Epithelial cell of proximal tubule (primary cell): Measurements from ENCODE around the gene PTBP2. TPM values are rescaled to one million over a fixed set of nuclear protein-coding genes. Genes with fewer than 3 reads are reported as not detected.
"Not testable (repeated sequence)": the region's sequence is repeated elsewhere in the genome, so short reads cannot be mapped to it uniquely, and the experiment has no call there.

Experiments
- DNase-seq: peaks from one replicate; pipeline ENCODE4 v3.0.0-alpha.2; 2011; ENCODE audit warnings: low read depth
- H3K4me3 ChIP-seq: 2 replicates; pipeline ENCODE4 v1.5.1; 2011; ENCODE audit warnings: low read depth, mild to moderate bottlenecking, low read length
- CTCF ChIP-seq: conservative IDR thresholded peaks from 2 replicates; pipeline ENCODE4 v1.5.1; 2012; ENCODE audit warnings: low read depth, mild to moderate bottlenecking, low read length
- total RNA-seq: library from RNA; depleted of rRNA; stranded (reverse); fragments of >200 nt; gene quantifications from 2 replicates; pipeline ENCODE4 v1.2.3, GENCODE V29; 2015

Gene PTBP2
- total RNA-seq, 1 donor from 2014 or later: 18.8 TPM

DNA sequence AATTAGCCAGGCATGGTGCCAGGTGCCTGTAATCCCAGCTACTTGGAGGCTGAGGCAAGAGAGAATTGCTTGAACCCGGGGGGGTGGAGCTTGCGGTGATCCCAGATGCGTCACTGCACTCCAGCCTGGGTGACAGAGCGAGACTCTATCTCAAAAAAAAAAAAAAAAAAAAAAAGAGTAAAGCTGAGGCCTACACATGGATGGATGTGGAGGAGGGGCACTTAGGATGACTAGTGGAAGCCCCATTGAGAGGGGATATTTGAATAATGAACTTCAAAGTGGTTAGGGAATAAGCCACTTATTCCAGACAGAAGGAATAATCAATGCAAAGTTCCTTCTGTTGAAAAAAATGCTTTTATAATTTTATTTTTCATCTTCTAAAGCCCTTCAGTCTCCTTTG, 51.4 kb downstream of the PTBP2 start:
- DNase-seq: no peak
- no peak overlapping the region for H3K4me3 ChIP-seq
- no peak for TF ChIP-seq CTCF

- DNase-seq: no peak
- no peak for TF ChIP-seq CTCF
- H3K4me3 ChIP-seq: no peak overlapping the region
Observed at GRCh38 chr1:96782206-96782605, 60.6 kb downstream of the PTBP2 start.

GRCh38 chr1:96782856-96783255, 61.3 kb downstream of the PTBP2 start:
- TF ChIP-seq CTCF: no peak
- DNase-seq: no peak
- no peak overlapping the region for H3K4me3 ChIP-seq

DNA sequence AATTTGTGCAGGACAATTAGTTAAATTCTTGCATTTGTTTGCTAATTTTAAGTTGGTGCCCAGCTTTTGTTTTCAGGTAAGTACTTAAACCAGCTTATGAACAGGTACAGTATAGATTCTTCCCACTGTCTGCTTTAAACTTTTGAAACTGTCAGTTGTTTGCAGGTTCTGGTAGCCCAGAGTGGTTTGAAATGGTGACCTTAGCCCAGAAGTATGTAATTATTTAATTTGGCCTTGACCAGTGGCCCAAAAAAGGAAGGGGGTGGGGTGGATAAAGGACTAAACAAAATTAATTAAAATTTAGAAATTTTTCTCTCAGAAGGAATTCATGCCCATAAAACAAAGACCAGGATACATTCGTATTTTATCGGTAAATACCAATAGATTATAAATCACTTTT, 69.0 kb downstream of the PTBP2 start:
- no peak for TF ChIP-seq CTCF
- no peak for DNase-seq
- H3K4me3 ChIP-seq: no peak overlapping the region

DNA sequence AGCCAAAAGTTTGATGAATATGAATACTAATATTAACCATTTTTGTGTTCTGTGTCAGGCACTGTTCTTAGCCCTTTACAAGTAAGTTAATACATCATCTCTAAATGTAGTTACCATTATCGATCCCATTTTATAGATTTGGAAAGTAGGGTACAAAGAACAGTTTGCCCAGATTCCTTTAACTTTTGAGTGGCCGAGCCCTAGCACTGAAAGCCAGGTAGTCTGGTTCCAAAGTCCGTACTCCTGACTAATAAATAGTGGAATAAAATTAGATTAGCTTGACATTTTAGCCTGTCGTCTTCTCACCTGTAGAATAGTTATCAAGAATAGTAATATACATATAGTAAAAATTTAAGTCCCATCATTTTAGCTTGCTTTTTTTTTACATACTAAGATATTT, 70.6 kb downstream of the PTBP2 start:
- TF ChIP-seq CTCF: no peak
- H3K4me3 ChIP-seq: no peak overlapping the region
- DNase-seq: no peak

DNA sequence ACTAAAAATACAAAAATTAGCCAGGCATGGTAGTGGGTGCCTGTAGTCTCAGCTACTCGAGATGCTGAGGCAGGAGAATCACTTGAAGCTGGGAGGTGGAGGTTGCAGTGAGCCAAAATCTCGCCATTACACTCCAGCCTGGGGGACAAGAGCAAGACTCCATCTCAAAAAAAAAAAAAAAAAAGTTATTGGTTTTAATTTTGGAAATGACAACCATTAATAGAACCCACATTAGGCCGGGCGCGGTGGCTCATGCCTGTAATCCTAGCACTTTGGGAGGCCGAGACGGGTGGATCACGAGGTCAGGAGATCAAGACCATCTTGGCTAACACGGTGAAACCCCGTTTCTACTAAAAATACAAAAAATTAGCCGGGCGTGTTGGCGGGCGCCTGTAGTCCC, 80.1 kb downstream of the PTBP2 start:
- DNase-seq, H3K4me3 ChIP-seq: not testable (repeated sequence)

GRCh38 chr1:96804648-96805047, 83.1 kb downstream of the PTBP2 start:
- no peak for TF ChIP-seq CTCF
- no peak for DNase-seq
- H3K4me3 ChIP-seq: no peak overlapping the region

GRCh38 chr1:96808191-96808590, 86.6 kb downstream of the PTBP2 start:
- no peak overlapping the region for H3K4me3 ChIP-seq
- TF ChIP-seq CTCF: no peak
- DNase-seq: no peak
